ENCODE results near the gene EPS8L3. TPM values are rescaled to one million over a fixed set of nuclear protein-coding genes. Genes with fewer than 3 reads are reported as not detected.

Gene EPS8L3
- total and polyA plus RNA-seq, 9 of the 15 experiments (the other 6 are each of a cell fraction or from before 2014, with no cell fraction given): 0.09 to 0.42 (median 0.14) TPM; not detected in 5

DNA sequence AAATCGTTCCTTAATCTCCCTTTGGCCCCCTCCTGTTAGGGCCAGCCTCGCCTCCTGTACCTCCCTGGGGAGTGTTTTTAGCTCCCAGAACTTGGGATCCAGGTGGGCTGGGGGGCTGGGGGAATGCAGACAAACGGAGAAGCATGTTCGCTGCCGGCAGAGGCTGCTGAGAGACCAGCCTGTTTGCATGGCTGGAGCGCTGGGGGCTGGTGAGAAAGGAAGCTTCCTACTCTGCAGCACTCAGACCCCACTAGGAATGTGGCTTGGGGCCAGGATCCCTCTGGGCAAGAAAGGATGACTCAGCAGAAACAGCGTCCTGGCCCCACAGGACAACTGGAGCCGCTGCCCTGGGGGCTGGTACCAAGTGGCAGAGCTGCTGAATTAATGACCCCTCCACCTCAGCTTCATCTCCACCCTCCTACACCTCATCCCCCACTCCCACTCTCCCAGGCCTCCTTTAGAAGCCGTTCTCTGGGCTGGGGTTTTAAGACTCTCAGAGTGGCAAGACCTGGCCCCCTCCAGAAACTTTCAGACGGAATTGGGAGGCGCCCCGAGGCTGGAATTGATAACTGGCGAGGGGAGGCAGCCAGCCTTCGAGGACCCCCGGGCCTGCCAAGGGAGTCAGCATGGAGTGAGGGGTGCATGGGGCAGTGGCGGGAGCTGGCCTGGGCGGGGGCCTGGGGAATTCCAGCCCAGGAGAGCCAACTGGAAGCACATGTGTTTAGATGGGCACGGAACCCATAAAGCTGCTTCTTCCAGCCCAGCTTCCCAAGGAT is 28.5 kb upstream of the EPS8L3 start (continued):
- peak; percentile 67; the same call in 1 of the 2 replicates for TF ChIP-seq RB1 (IDR thresholded peaks at IDR 0.05; ENCODE audit: low read depth)
- TF ChIP-seq, protein P1, sequence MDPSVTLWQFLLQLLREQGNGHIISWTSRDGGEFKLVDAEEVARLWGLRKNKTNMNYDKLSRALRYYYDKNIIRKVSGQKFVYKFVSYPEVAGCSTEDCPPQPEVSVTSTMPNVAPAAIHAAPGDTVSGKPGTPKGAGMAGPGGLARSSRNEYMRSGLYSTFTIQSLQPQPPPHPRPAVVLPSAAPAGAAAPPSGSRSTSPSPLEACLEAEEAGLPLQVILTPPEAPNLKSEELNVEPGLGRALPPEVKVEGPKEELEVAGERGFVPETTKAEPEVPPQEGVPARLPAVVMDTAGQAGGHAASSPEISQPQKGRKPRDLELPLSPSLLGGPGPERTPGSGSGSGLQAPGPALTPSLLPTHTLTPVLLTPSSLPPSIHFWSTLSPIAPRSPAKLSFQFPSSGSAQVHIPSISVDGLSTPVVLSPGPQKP (CRISPR knock-in tag; IDR thresholded peaks at IDR 0.05): no peak
- TF ChIP-seq HDGF (IDR thresholded peaks at IDR 0.05): no peak
- peak; percentile 32 for TF ChIP-seq CBFA2T3 (IDR thresholded peaks at IDR 0.05)
- TF ChIP-seq, protein P2, sequence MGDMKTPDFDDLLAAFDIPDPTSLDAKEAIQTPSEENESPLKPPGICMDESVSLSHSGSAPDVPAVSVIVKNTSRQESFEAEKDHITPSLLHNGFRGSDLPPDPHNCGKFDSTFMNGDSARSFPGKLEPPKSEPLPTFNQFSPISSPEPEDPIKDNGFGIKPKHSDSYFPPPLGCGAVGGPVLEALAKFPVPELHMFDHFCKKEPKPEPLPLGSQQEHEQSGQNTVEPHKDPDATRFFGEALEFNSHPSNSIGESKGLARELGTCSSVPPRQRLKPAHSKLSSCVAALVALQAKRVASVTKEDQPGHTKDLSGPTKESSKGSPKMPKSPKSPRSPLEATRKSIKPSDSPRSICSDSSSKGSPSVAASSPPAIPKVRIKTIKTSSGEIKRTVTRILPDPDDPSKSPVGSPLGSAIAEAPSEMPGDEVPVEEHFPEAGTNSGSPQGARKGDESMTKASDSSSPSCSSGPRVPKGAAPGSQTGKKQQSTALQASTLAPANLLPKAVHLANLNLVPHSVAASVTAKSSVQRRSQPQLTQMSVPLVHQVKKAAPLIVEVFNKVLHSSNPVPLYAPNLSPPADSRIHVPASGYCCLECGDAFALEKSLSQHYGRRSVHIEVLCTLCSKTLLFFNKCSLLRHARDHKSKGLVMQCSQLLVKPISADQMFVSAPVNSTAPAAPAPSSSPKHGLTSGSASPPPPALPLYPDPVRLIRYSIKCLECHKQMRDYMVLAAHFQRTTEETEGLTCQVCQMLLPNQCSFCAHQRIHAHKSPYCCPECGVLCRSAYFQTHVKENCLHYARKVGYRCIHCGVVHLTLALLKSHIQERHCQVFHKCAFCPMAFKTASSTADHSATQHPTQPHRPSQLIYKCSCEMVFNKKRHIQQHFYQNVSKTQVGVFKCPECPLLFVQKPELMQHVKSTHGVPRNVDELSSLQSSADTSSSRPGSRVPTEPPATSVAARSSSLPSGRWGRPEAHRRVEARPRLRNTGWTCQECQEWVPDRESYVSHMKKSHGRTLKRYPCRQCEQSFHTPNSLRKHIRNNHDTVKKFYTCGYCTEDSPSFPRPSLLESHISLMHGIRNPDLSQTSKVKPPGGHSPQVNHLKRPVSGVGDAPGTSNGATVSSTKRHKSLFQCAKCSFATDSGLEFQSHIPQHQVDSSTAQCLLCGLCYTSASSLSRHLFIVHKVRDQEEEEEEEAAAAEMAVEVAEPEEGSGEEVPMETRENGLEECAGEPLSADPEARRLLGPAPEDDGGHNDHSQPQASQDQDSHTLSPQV (IDR thresholded peaks at IDR 0.05): peak; percentile 93
- TF ChIP-seq SMARCB1 (IDR thresholded peaks at IDR 0.05; ENCODE audit: insufficient read length, low read depth): peak; percentile 95
- TF ChIP-seq, protein P3, sequence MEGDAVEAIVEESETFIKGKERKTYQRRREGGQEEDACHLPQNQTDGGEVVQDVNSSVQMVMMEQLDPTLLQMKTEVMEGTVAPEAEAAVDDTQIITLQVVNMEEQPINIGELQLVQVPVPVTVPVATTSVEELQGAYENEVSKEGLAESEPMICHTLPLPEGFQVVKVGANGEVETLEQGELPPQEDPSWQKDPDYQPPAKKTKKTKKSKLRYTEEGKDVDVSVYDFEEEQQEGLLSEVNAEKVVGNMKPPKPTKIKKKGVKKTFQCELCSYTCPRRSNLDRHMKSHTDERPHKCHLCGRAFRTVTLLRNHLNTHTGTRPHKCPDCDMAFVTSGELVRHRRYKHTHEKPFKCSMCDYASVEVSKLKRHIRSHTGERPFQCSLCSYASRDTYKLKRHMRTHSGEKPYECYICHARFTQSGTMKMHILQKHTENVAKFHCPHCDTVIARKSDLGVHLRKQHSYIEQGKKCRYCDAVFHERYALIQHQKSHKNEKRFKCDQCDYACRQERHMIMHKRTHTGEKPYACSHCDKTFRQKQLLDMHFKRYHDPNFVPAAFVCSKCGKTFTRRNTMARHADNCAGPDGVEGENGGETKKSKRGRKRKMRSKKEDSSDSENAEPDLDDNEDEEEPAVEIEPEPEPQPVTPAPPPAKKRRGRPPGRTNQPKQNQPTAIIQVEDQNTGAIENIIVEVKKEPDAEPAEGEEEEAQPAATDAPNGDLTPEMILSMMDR (IDR thresholded peaks at IDR 0.05 in 2 of 3, conservative IDR thresholded peaks at IDR 0.05 in 1 of 3; ENCODE audit: insufficient read depth in 2 of 3, low read depth in 1 of 3, low read length in 3 of 3): peak; percentile 43 to 58 (median 55); a peak in 4 of 6 replicates
- TF ChIP-seq, protein P4, sequence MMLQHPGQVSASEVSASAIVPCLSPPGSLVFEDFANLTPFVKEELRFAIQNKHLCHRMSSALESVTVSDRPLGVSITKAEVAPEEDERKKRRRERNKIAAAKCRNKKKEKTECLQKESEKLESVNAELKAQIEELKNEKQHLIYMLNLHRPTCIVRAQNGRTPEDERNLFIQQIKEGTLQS (IDR thresholded peaks at IDR 0.05): peak; percentile 28; the same call in 1 of the 2 replicates
- TF ChIP-seq, protein P4 (CRISPR knock-in tag; conservative IDR thresholded peaks at IDR 0.05): no peak
- peak; percentile 33 to 60; a peak in 3 of 4 replicates for TF ChIP-seq MAZ (CRISPR knock-in tag; conservative IDR thresholded peaks at IDR 0.05 in 1 of 2, IDR thresholded peaks at IDR 0.05 in 1 of 2)
- peak; percentile 93 for TF ChIP-seq NFIC (IDR thresholded peaks at IDR 0.05)
- TF ChIP-seq, protein P5, sequence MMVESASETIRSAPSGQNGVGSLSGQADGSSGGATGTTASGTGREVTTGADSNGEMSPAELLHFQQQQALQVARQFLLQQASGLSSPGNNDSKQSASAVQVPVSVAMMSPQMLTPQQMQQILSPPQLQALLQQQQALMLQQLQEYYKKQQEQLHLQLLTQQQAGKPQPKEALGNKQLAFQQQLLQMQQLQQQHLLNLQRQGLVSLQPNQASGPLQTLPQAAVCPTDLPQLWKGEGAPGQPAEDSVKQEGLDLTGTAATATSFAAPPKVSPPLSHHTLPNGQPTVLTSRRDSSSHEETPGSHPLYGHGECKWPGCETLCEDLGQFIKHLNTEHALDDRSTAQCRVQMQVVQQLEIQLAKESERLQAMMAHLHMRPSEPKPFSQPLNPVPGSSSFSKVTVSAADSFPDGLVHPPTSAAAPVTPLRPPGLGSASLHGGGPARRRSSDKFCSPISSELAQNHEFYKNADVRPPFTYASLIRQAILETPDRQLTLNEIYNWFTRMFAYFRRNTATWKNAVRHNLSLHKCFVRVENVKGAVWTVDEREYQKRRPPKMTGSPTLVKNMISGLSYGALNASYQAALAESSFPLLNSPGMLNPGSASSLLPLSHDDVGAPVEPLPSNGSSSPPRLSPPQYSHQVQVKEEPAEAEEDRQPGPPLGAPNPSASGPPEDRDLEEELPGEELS (CRISPR knock-in tag; IDR thresholded peaks at IDR 0.05; ENCODE audit: borderline replicate concordance): no peak
- TF ChIP-seq SP1 (CRISPR knock-in tag; IDR thresholded peaks at IDR 0.05): no peak
- no peak for TF ChIP-seq ARNT (IDR thresholded peaks at IDR 0.05)
- peak; percentile 52; the same call in 1 of the 2 replicates for TF ChIP-seq ZNF589 (CRISPR knock-in tag; IDR thresholded peaks at IDR 0.05; ENCODE audit: low read depth)
- TF ChIP-seq SMARCE1 (IDR thresholded peaks at IDR 0.05): peak; percentile 73; the same call in 1 of the 2 replicates
